Glutamatergic neuron (in vitro differentiated cells): ENCODE measurements around the gene IL4R. TPM values are rescaled to one million over a fixed set of nuclear protein-coding genes. Genes with fewer than 3 reads are reported as not detected.

Source experiments
- DNase-seq: peaks from one replicate; pipeline ENCODE4 v3.0.0; 2022
- H3K27ac Mint-ChIP-seq: one replicate; pipeline ENCODE4 v1.8.0; 2020; ENCODE audit warnings: mild to moderate bottlenecking, mixed read lengths, inconsistent platforms; ENCODE audit not compliant: unreplicated experiment
- H3K27me3 Mint-ChIP-seq: one replicate; pipeline ENCODE4 v1.8.0; 2020; ENCODE audit warnings: mild to moderate bottlenecking, moderate library complexity, mixed read lengths, inconsistent platforms; ENCODE audit not compliant: unreplicated experiment
- H3K36me3 Mint-ChIP-seq: one replicate; pipeline ENCODE4 v1.8.0; 2020; ENCODE audit warnings: mild to moderate bottlenecking, mixed read lengths, inconsistent platforms; ENCODE audit not compliant: unreplicated experiment
- H3K4me1 Mint-ChIP-seq: one replicate; pipeline ENCODE4 v1.8.0; 2020; ENCODE audit warnings: mild to moderate bottlenecking, low read depth, mixed read lengths, inconsistent platforms; ENCODE audit not compliant: unreplicated experiment
- H3K4me3 Mint-ChIP-seq: one replicate; pipeline ENCODE4 v1.8.0; 2020; ENCODE audit warnings: mild to moderate bottlenecking, mixed read lengths, inconsistent platforms; ENCODE audit not compliant: unreplicated experiment
- H3K9me3 Mint-ChIP-seq: one replicate; pipeline ENCODE4 v1.8.0; 2020; ENCODE audit warnings: mild to moderate bottlenecking, moderate library complexity, mixed read lengths, inconsistent platforms; ENCODE audit not compliant: unreplicated experiment
- total RNA-seq: library from RNA; stranded (reverse); fragmentation: NEBNext Ultra II Directional; extraction: Animal tissue kit (Norgen Biotek cat#: 25700); gene quantifications from one replicate; pipeline ENCODE4 v1.2.1, GENCODE V29; 2021; ENCODE audit not compliant: unreplicated experiment
- TF ChIP-seq, protein P1 (sequence below): fragments of 200-600 bp; sonication (generic); IDR thresholded peaks from one replicate; pipeline ENCODE4 v1.5.0; 2021; ENCODE audit not compliant: partially characterized antibody, unreplicated experiment

Gene IL4R
- total RNA-seq, 1 donor from 2014 or later, result 10.8 TPM

DNA sequence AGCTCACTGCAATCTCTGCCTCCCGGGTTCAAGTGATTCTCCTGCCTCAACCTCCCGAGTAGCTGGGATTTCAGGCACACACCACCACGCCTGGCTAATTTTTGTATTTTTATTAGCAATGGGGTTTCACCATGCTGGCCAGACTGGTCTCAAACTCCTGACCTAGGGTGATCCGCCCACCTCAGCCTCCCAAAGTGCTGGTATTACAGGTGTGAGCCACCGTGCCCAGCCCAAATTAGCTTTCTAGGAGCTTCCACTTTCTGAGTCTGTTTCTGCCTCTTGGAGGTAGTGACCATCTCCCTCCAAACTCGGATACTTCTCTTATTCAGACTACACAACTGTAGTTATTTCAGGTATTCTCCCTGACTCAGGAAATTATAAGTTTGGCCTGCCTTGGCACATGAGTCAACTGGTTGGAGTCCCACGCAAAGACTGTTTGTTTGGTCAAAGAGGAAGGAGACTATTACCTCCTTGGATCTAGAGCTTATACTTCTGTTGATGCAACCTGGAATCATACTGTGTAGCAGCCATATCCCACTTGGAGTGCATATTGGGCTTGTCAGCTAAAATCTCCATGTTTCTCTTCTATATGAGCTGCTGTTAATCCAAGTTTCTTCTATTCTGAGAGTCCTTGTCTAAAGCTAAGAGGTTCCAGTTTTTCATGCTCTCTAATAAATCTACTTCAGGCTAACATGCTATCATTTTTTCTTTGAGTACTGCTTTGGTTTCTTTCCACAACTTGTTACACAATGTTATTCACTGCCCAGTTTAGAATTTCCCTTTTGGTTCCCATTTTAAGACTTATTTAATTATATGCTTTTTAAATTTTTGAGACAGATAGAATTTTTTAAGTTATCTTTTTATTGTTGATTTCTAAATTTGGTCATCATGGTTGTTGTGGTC is 7.5 kb downstream of the IL4R start:
- Mint-ChIP-seq H3K9me3 (no peaks in the 10 kb centered on the region), H3K27ac (no peak overlapping the region), H3K4me3 (no peak overlapping the region), H3K36me3 (no peaks in the 10 kb centered on the region), H3K4me1 (no peaks in the 10 kb centered on the region), H3K27me3 (no peaks in the 10 kb centered on the region)
- no peak for DNase-seq
- TF ChIP-seq, protein P1, sequence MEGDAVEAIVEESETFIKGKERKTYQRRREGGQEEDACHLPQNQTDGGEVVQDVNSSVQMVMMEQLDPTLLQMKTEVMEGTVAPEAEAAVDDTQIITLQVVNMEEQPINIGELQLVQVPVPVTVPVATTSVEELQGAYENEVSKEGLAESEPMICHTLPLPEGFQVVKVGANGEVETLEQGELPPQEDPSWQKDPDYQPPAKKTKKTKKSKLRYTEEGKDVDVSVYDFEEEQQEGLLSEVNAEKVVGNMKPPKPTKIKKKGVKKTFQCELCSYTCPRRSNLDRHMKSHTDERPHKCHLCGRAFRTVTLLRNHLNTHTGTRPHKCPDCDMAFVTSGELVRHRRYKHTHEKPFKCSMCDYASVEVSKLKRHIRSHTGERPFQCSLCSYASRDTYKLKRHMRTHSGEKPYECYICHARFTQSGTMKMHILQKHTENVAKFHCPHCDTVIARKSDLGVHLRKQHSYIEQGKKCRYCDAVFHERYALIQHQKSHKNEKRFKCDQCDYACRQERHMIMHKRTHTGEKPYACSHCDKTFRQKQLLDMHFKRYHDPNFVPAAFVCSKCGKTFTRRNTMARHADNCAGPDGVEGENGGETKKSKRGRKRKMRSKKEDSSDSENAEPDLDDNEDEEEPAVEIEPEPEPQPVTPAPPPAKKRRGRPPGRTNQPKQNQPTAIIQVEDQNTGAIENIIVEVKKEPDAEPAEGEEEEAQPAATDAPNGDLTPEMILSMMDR, result no peak

DNA sequence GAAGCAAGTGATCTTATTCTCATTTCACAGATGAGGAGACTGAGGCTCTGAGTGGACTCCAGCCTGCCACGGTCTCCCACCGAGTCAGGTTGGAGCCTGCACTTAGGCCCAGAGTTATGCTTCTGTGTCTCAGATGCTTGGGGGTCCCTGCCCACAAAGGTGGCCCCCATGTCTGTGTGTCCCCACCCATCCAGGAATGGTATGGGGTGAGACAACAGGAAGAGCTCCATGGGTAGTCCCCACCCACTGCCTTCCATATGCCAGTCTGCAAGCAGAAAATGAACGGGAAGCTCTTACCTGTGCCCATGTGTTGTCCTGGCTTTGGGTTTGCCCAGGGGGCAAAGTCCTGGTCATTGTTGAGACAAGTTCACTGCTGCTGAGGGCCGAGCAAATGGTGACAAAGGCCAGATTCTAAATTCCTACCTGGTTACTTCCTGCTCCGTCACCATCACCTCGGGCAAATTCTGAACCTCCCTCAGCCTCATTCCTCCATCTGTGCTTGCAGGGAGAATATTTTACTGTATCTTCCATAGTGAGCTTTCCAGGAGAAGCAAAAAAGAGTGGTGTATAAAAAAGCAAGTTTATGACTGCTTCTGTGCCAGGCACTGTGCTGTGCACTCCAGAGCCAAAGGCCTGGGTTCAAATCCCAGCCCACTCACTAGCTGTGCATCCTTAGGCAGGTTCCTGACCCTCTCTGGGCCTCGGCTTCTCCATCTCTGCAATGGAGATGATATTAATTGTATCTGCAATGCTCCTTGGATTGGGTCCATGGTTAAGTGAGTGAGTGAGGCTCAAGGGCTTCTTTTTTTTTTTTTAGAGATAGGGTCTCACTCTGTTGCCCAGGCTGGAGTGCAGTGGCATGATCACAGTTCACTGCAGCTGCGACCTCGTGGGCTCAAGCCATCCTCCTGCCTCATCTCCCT is 9.3 kb downstream of the IL4R start:
- Mint-ChIP-seq H3K9me3 (no peaks in the 10 kb centered on the region), H3K4me3 (no peak overlapping the region), H3K4me1 (peaks cover 4% of the 10 kb centered on the region), H3K27ac (no peak overlapping the region), H3K36me3 (no peaks in the 10 kb centered on the region), H3K27me3 (no peaks in the 10 kb centered on the region)
- TF ChIP-seq, protein P1, result no peak
- DNase-seq, result no peak

DNA sequence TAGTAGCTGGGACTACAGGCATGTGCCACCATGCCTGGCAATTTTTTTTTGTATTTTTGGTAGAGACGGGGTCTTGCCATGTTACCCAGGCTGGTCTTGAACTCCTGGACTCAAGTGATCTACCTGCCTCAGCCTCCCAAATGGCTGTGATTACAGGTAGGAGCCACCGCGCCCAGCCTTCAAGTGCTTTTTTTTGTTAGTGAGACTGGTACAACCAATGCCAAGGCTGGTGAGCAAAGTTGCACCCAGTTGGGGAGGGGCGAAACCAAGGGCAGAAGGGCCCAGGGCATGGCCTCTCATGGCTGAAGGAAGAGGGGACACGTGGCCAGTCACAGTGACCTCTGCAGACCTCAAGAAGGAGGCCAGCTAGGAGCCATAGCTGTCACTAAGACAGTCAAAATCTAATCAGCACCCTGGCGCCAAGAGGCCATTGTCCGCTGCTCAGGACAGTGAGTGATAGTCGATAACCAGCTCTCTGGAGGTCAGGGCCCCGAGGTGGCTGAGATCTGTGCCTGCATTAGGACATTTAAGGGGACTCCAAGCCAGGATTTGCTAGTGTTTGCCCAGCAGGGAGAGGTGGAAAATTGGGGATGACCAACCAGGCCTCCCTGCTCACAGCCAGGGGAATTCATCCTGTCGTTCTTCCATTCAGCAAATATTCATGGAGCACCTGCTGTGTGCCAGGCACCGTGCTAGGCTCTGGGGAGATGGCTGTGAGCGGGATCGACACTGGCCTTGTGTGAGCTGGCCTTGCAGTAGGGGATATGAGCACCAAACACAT is 10.2 kb downstream of the IL4R start:
- H3K27ac Mint-ChIP-seq, result peak overlapping the region; percentile 64

DNA sequence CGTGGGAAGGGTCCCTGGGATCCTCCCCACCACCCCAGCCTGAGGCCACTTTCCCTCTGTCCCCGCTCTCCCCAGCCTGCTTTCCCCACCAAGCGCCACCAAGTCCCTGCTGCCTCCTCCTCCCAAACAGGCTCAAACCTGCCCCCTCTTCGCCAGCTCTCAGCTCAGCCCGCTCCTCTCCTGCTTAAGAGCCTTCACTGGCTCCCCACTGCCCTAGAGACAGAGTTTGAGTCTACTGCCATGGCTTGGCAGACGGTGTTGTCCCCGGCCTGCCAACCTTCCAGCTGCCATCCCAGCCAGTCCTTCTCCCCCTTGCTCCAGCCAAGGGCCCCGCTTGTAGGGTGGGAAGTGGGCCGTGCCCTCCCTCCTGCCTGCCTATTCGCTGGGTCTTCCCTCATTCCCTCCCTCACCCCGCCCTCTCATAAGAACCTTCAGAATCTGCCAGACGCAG is 11.1 kb downstream of the IL4R start:
- Mint-ChIP-seq H3K4me3 (no peak overlapping the region), H3K4me1 (peaks cover 4% of the 10 kb centered on the region), H3K36me3 (no peaks in the 10 kb centered on the region), H3K9me3 (no peaks in the 10 kb centered on the region), H3K27ac (no peak overlapping the region), H3K27me3 (peaks cover 2% of the 10 kb centered on the region)
- TF ChIP-seq, protein P1, result no peak
- no peak for DNase-seq

More for the DNA sequence above, 10.2 kb downstream of the IL4R start:
- DNase-seq, result no peak
- H3K4me3 Mint-ChIP-seq, result no peak overlapping the region
- H3K27me3 Mint-ChIP-seq, result no peaks in the 10 kb centered on the region
- H3K9me3 Mint-ChIP-seq, result no peaks in the 10 kb centered on the region
- no peaks in the 10 kb centered on the region for H3K36me3 Mint-ChIP-seq
- TF ChIP-seq, protein P1, result no peak
- H3K4me1 Mint-ChIP-seq, result peaks cover 4% of the 10 kb centered on the region
